Colonic mucosa (tissue), 4 donors: ENCODE results near the gene ABCA12. TPM values are rescaled to one million over a fixed set of nuclear protein-coding genes. Genes with fewer than 3 reads are reported as not detected.

ENCODE experiments used
- DNase-seq: peaks from one replicate; pipeline ENCODE4 v3.0.0-alpha.2; 2020
- H3K27ac ChIP-seq: fragments of 200-600 bp; one replicate; pipeline ENCODE4 v1.8.0; 2021
- H3K27me3 ChIP-seq: fragments of 200-600 bp; one replicate; pipeline ENCODE4 v1.8.0; 2021
- H3K36me3 ChIP-seq: fragments of 200-600 bp; one replicate; pipeline ENCODE4 v1.8.0; 2021
- H3K4me1 ChIP-seq: fragments of 200-600 bp; one replicate; pipeline ENCODE4 v1.8.0; 2021; ENCODE audit warnings: mild to moderate bottlenecking
- H3K4me3 ChIP-seq: fragments of 200-600 bp; one replicate; pipeline ENCODE4 v1.8.0; 2021
- H3K9ac ChIP-seq, 2 donors: one replicate each; pipeline ENCODE4 v1.7.0; 2013; ENCODE audit warnings: control low read depth in 2 of 2, low read depth in 2 of 2, low read length in 2 of 2
- H3K9me3 ChIP-seq: fragments of 200-600 bp; one replicate; pipeline ENCODE4 v1.8.0; 2021
- CTCF ChIP-seq: fragments of 200-600 bp; IDR thresholded peaks from one replicate; pipeline ENCODE4 v1.8.0; 2022; ENCODE audit warnings: antibody characterized with exemption, mild to moderate bottlenecking
- intact Hi-C: fragments of 100-400 bp; cut with DNase I; formaldehyde crosslinking; loops from one replicate; pipeline ENCODE4 v1.14.1; 2022
- total RNA-seq, 2 donors: library from RNA; stranded (reverse); fragmentation: NEBNext Ultra II Directional in 1 of 2; extraction: Animal tissue kit (Norgen Biotek cat#: 25700) in 1 of 2; gene quantifications; one replicate each; pipeline ENCODE4 v1.2.1, GENCODE V29; 2021
- donor health status: healthy.
- donor health status: DM: no; HTN: no; CAD: no.
- donor health status: DM: no; HTN: no; CAD: no.

The ABCA12 gene
- total RNA-seq, 2 donors from 2014 or later: 0.03 to 0.22 TPM

- Histone ChIP-seq H3K9me3 (no peaks in the 10 kb centered on the region), H3K27ac (no peak overlapping the region), H3K36me3 (no peaks in the 10 kb centered on the region), H3K27me3 (no peaks in the 10 kb centered on the region), H3K4me1 (no peaks in the 10 kb centered on the region), H3K4me3 (no peak overlapping the region), H3K9ac (no peak overlapping the region)
- DNase-seq: no peak
- no peak for TF ChIP-seq CTCF
- intact Hi-C loops: no loop called here
Observed at GRCh38 chr2:215071676-215072075, 66.8 kb downstream of the ABCA12 start.

- H3K36me3 ChIP-seq: no peaks in the 10 kb centered on the region
- H3K4me1 ChIP-seq: no peaks in the 10 kb centered on the region
- H3K27me3 ChIP-seq: no peaks in the 10 kb centered on the region
- H3K4me3 ChIP-seq: no peak overlapping the region
- intact Hi-C loops: no loop called here
- no peak for TF ChIP-seq CTCF
- no peaks in the 10 kb centered on the region for H3K9me3 ChIP-seq
- H3K9ac ChIP-seq: no peak overlapping the region
- DNase-seq: no peak
- H3K27ac ChIP-seq: no peak overlapping the region
Observed at GRCh38 chr2:215068399-215068798, 70.0 kb downstream of the ABCA12 start.

GRCh38 chr2:215066124-215066523, 72.3 kb downstream of the ABCA12 start:
- Histone ChIP-seq H3K36me3 (no peaks in the 10 kb centered on the region), H3K27ac (no peak overlapping the region), H3K4me3 (no peak overlapping the region), H3K9me3 (no peaks in the 10 kb centered on the region), H3K4me1 (no peaks in the 10 kb centered on the region), H3K27me3 (no peaks in the 10 kb centered on the region), H3K9ac (no peak overlapping the region)
- no peak for DNase-seq
- intact Hi-C loops: no loop called here
- TF ChIP-seq CTCF: no peak

- DNase-seq: no peak
- Histone ChIP-seq H3K36me3 (no peaks in the 10 kb centered on the region), H3K9ac (no peak overlapping the region), H3K27me3 (no peaks in the 10 kb centered on the region), H3K9me3 (no peaks in the 10 kb centered on the region), H3K27ac (no peak overlapping the region), H3K4me1 (no peaks in the 10 kb centered on the region), H3K4me3 (no peak overlapping the region)
- TF ChIP-seq CTCF: no peak
- intact Hi-C loops: no loop called here
Observed at GRCh38 chr2:215063526-215063925, 74.9 kb downstream of the ABCA12 start.

- no peak overlapping the region for H3K9ac ChIP-seq
- no peak overlapping the region for H3K4me3 ChIP-seq
- H3K27me3 ChIP-seq: no peaks in the 10 kb centered on the region
- no peak for TF ChIP-seq CTCF
- intact Hi-C loops: no loop called here
- H3K9me3 ChIP-seq: no peaks in the 10 kb centered on the region
- no peaks in the 10 kb centered on the region for H3K36me3 ChIP-seq
- no peaks in the 10 kb centered on the region for H3K4me1 ChIP-seq
- DNase-seq: no peak
- H3K27ac ChIP-seq: no peak overlapping the region
Observed at GRCh38 chr2:215060861-215061536, 77.4 kb downstream of the ABCA12 start.
